Myocyte (in vitro differentiated cells): ENCODE measurements around the gene ZNF770. TPM values are rescaled to one million over a fixed set of nuclear protein-coding genes. Genes with fewer than 3 reads are reported as not detected.

ENCODE experiments used
- DNase-seq: peaks from one replicate; pipeline ENCODE4 v3.0.0-alpha.2; 2012; ENCODE audit warnings: low read depth
- polyA plus RNA-seq: library from polyadenylated mRNA; unstranded; fragments of >200 nt; gene quantifications from one replicate; pipeline ENCODE4 v1.2.1, GENCODE V29; 2012; ENCODE audit warnings: missing spikeins
- total RNA-seq: library from RNA; depleted of rRNA; stranded (reverse); fragments of >200 nt; gene quantifications from 2 replicates; pipeline ENCODE4 v1.2.3, GENCODE V29; 2014

Gene ZNF770
- 24.7 and 28.8 TPM in 2 replicates for total RNA-seq
- 9.7 TPM for polyA plus RNA-seq

GRCh38 chr15:34988027-34988902 is at the start of gene ZNF770:
ZNF770 (minus strand) TSS chr15:34988287; CDS start chr15:34983434, 4,853 bp downstream.
- peak; percentile 81 for DNase-seq

- peak; percentile 30 for DNase-seq
These were observed 40.3 kb upstream of the ZNF770 start for GRCh38 chr15:35028235-35028984.

GRCh38 chr15:35023804-35024203 is 35.7 kb upstream of the ZNF770 start:
- DNase-seq = no peak

- no peak for DNase-seq
These were observed 32.9 kb upstream of the ZNF770 start for GRCh38 chr15:35020974-35021373.

- no peak for DNase-seq
These were observed 31.6 kb upstream of the ZNF770 start for GRCh38 chr15:35019404-35020327.

- DNase-seq = no peak
These were observed 26.2 kb upstream of the ZNF770 start for GRCh38 chr15:35014241-35014640.

GRCh38 chr15:35013370-35013769 is 25.3 kb upstream of the ZNF770 start:
- DNase-seq = no peak

GRCh38 chr15:35007397-35007796 is 19.3 kb upstream of the ZNF770 start:
- DNase-seq = no peak

GRCh38 chr15:35005933-35006332 is 17.8 kb upstream of the ZNF770 start:
- no peak for DNase-seq

- DNase-seq = no peak
These were observed 15.8 kb upstream of the ZNF770 start for GRCh38 chr15:35003928-35004327.

GRCh38 chr15:35000511-35000910 is 12.4 kb upstream of the ZNF770 start:
- DNase-seq = peak; percentile 36

GRCh38 chr15:34999906-35000305 is 11.8 kb upstream of the ZNF770 start:
- no peak for DNase-seq

- no peak for DNase-seq
These were observed 6.8 kb upstream of the ZNF770 start for GRCh38 chr15:34994925-34995324.

GRCh38 chr15:34993877-34994276 is 5.8 kb upstream of the ZNF770 start:
- no peak for DNase-seq

GRCh38 chr15:34993412-34993811 is 5.3 kb upstream of the ZNF770 start:
- DNase-seq = no peak

- no peak for DNase-seq
These were observed 469 bp downstream of the ZNF770 start for GRCh38 chr15:34987609-34988026.

- DNase-seq = no peak
These were observed 1.2 kb downstream of the ZNF770 start for GRCh38 chr15:34986771-34987480.

GRCh38 chr15:34986326-34986725 is 1.8 kb downstream of the ZNF770 start:
- DNase-seq = no peak

GRCh38 chr15:34984889-34985630 is 3.0 kb downstream of the ZNF770 start:
- peak; percentile 23 for DNase-seq

GRCh38 chr15:34976743-34977142 is 11.3 kb downstream of the ZNF770 start:
- DNase-seq = no peak
